SK-N-SH (cell line): ENCODE measurements around the gene WDR35.

ENCODE experiments used
- EP300 ChIP-seq, 2 experiments: IDR thresholded peaks; 2 replicates each; pipeline versions ENCODE4 v1.4.0 to v1.6.1; 2012; ENCODE audit warnings: borderline replicate concordance in 1 of 2, low read depth in 1 of 2, low read length in 1 of 2
- EZH2phosphoT487 ChIP-seq: fragments of 200-600 bp; sonication (generic); IDR thresholded peaks from 2 replicates; pipeline ENCODE4 v1.6.1; 2017; ENCODE audit warnings: low read depth, mixed run types, mild to moderate bottlenecking, antibody characterized with exemption, moderate library complexity, borderline replicate concordance
- NFIC ChIP-seq: IDR thresholded peaks from 2 replicates; pipeline ENCODE4 v1.4.0; 2012; ENCODE audit warnings: borderline replicate concordance
- POLR2AphosphoS5 ChIP-seq: IDR thresholded peaks from 2 replicates; pipeline ENCODE4 v1.6.1; 2012; ENCODE audit warnings: low read depth, low read length
- SIN3A ChIP-seq: IDR thresholded peaks from 2 replicates; pipeline ENCODE4 v1.6.1; 2012; ENCODE audit warnings: low read depth, mild to moderate bottlenecking, low read length, moderate library complexity, borderline replicate concordance
- TF ChIP-seq, protein P1 (sequence below): fragments of 200-600 bp; sonication (generic); IDR thresholded peaks from 2 replicates; pipeline ENCODE4 v1.6.1; 2017; ENCODE audit warnings: antibody characterized with exemption, mild to moderate bottlenecking, moderate library complexity
- TF ChIP-seq, protein P2 (sequence below): IDR thresholded peaks from 2 replicates; pipeline ENCODE4 v1.4.0; 2012; ENCODE audit warnings: low read depth, borderline replicate concordance

DNA sequence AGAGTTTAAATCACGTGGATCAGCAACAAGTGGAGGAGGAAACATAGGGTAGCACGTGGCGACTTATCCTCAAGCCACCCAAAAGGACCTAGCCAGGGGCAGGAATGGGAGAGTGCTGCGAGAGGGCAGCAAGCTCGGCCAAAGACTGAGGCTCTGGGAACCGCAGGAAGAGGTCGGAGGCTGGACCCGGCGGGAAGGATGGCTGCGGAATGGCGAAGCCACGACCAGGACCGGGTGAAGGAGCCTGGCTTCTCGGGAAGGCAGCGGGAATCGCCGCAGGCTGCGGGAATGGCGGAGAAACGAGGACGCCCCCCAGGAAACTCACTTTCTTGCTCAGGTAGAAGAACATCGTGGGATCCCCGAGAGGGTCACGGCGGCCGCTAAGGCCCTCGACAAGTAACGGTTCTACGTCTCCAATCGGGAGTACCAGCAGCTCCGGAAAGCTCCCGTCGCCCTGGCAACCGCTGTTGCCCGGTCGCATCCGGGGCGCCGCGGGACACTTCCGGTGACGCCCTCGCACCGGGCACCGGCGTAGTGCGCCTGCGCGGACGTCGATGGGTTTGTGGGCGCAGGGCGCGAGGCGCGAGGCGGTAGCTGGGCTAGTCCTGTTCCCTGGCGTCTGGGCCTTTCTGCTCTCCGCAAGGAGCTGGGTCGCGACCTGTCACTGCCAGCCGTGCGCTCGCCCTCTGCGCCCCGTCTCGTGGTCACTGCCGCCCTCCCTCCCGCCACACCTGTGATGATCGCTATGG is at the start of gene WDR35:
- peak; percentile 98 for TF ChIP-seq POLR2AphosphoS5
- TF ChIP-seq EP300 (IDR thresholded peaks at IDR 0.05; ENCODE audit: borderline replicate concordance in 1 of 2, low read depth in 1 of 2, low read length in 1 of 2): no peak
- TF ChIP-seq, protein P1, sequence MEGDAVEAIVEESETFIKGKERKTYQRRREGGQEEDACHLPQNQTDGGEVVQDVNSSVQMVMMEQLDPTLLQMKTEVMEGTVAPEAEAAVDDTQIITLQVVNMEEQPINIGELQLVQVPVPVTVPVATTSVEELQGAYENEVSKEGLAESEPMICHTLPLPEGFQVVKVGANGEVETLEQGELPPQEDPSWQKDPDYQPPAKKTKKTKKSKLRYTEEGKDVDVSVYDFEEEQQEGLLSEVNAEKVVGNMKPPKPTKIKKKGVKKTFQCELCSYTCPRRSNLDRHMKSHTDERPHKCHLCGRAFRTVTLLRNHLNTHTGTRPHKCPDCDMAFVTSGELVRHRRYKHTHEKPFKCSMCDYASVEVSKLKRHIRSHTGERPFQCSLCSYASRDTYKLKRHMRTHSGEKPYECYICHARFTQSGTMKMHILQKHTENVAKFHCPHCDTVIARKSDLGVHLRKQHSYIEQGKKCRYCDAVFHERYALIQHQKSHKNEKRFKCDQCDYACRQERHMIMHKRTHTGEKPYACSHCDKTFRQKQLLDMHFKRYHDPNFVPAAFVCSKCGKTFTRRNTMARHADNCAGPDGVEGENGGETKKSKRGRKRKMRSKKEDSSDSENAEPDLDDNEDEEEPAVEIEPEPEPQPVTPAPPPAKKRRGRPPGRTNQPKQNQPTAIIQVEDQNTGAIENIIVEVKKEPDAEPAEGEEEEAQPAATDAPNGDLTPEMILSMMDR: no peak
- no peak for TF ChIP-seq NFIC
- no peak for TF ChIP-seq EZH2phosphoT487
- TF ChIP-seq, protein P2, sequence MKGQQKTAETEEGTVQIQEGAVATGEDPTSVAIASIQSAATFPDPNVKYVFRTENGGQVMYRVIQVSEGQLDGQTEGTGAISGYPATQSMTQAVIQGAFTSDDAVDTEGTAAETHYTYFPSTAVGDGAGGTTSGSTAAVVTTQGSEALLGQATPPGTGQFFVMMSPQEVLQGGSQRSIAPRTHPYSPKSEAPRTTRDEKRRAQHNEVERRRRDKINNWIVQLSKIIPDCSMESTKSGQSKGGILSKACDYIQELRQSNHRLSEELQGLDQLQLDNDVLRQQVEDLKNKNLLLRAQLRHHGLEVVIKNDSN: peak; percentile 71
- TF ChIP-seq SIN3A: peak; percentile 90
